H9 (cell line): ENCODE data around the gene LRP1-AS. TPM values are rescaled to one million over a fixed set of nuclear protein-coding genes. Genes with fewer than 3 reads are reported as not detected.

Experiments
- DNase-seq: peaks from one replicate; pipeline ENCODE4 v3.0.0-alpha.2; 2017
- H2AFZ ChIP-seq: one replicate; pipeline ENCODE4 v1.6.1; 2013; ENCODE audit warnings: mild to moderate bottlenecking, low read length, control low read depth, moderate library complexity
- H2AK5ac ChIP-seq: 2 replicates; pipeline ENCODE4 v1.6.1; 2013; ENCODE audit warnings: low read length, control low read depth, mixed read lengths; ENCODE audit not compliant: insufficient read length
- H2BK120ac ChIP-seq: one replicate; pipeline ENCODE4 v1.6.1; 2013; ENCODE audit warnings: low read depth, mild to moderate bottlenecking, low read length, control low read depth, inconsistent platforms; ENCODE audit not compliant: poor library complexity, severe bottlenecking
- H2BK12ac ChIP-seq: 2 replicates; pipeline ENCODE4 v1.6.1; 2013; ENCODE audit warnings: low read length, control low read depth, mixed read lengths, low read depth; ENCODE audit not compliant: insufficient read length
- H2BK15ac ChIP-seq: 2 replicates; pipeline ENCODE4 v1.6.1; 2013; ENCODE audit warnings: low read depth, low read length, control low read depth
- H2BK20ac ChIP-seq: one replicate; pipeline ENCODE4 v1.6.1; 2013; ENCODE audit warnings: low read depth, mild to moderate bottlenecking, low read length, control low read depth, inconsistent platforms; ENCODE audit not compliant: poor library complexity, severe bottlenecking
- H2BK5ac ChIP-seq: 2 replicates; pipeline ENCODE4 v1.6.1; 2013; ENCODE audit warnings: low read length, control low read depth, mixed read lengths; ENCODE audit not compliant: insufficient read length
- H3K14ac ChIP-seq: 2 replicates; pipeline ENCODE4 v1.6.1; 2013; ENCODE audit warnings: low read length, control low read depth; ENCODE audit not compliant: insufficient read depth
- H3K18ac ChIP-seq: 2 replicates; pipeline ENCODE4 v1.6.1; 2013; ENCODE audit warnings: low read depth, mild to moderate bottlenecking, mixed read lengths, low read length, control low read depth; ENCODE audit not compliant: insufficient read length
- H3K23ac ChIP-seq: 2 replicates; pipeline ENCODE4 v1.6.1; 2013; ENCODE audit warnings: low read length, control low read depth, mixed read lengths, low read depth; ENCODE audit not compliant: insufficient read length
- H3K23me2 ChIP-seq: 2 replicates; pipeline ENCODE4 v1.6.1; 2013; ENCODE audit warnings: low read depth, mild to moderate bottlenecking, mixed read lengths, low read length, control low read depth; ENCODE audit not compliant: insufficient read length, poor library complexity, severe bottlenecking
- H3K27ac ChIP-seq: 2 replicates; pipeline ENCODE4 v1.5.1; 2013; ENCODE audit warnings: low read length, control low read depth, mixed read lengths, low read depth; ENCODE audit not compliant: insufficient read length
- H3K27me3 ChIP-seq: 2 replicates; pipeline ENCODE4 v1.6.1; 2013; ENCODE audit warnings: low read length, control low read depth, inconsistent platforms; ENCODE audit not compliant: insufficient read depth
- H3K4ac ChIP-seq: 2 replicates; pipeline ENCODE4 v1.6.1; 2013; ENCODE audit warnings: low read depth, mild to moderate bottlenecking, control low read depth, inconsistent platforms, low read length, moderate library complexity
- H3K4me1 ChIP-seq: 2 replicates; pipeline ENCODE4 v1.6.1; 2013; ENCODE audit warnings: low read length, control low read depth, inconsistent platforms; ENCODE audit not compliant: insufficient read depth
- H3K4me2 ChIP-seq: 2 replicates; pipeline ENCODE4 v1.6.1; 2013; ENCODE audit warnings: low read length, control low read depth, mixed read lengths; ENCODE audit not compliant: insufficient read length, insufficient read depth
- H3K56ac ChIP-seq: 2 replicates; pipeline ENCODE4 v1.6.1; 2013; ENCODE audit warnings: low read depth, mild to moderate bottlenecking, mixed read lengths, low read length, control low read depth; ENCODE audit not compliant: insufficient read length
- H3K79me1 ChIP-seq: 2 replicates; pipeline ENCODE4 v1.6.1; 2013; ENCODE audit warnings: low read depth, mild to moderate bottlenecking, moderate library complexity, low read length, control low read depth, inconsistent platforms; ENCODE audit not compliant: insufficient read depth, poor library complexity, severe bottlenecking
- H3K79me2 ChIP-seq: 2 replicates; pipeline ENCODE4 v1.6.1; 2013; ENCODE audit warnings: low read length, control low read depth, inconsistent platforms; ENCODE audit not compliant: insufficient read depth
- H3K9ac ChIP-seq: 2 replicates; pipeline ENCODE4 v1.6.1; 2013; ENCODE audit warnings: low read length, control low read depth, mixed read lengths; ENCODE audit not compliant: insufficient read length; ENCODE audit errors: extremely low read depth
- H3K9me3 ChIP-seq: one replicate; pipeline ENCODE4 v1.6.1; 2013; ENCODE audit warnings: low read depth, low read length, inconsistent platforms; ENCODE audit not compliant: control insufficient read depth
- H3T11ph ChIP-seq: one replicate; pipeline ENCODE4 v1.6.1; 2013; ENCODE audit warnings: mild to moderate bottlenecking, low read length, control low read depth, inconsistent platforms
- H4K20me1 ChIP-seq: one replicate; pipeline ENCODE4 v1.6.1; 2013; ENCODE audit not compliant: control insufficient read depth, insufficient read length, insufficient read depth
- H4K5ac ChIP-seq: 2 replicates; pipeline ENCODE4 v1.6.1; 2013; ENCODE audit warnings: low read depth, mild to moderate bottlenecking, mixed read lengths, low read length, control low read depth; ENCODE audit not compliant: insufficient read length
- H4K8ac ChIP-seq: replicated peaks from 2 replicates; pipeline ENCODE4 v1.6.1; 2013; ENCODE audit warnings: low read length, control low read depth, mixed read lengths, low read depth; ENCODE audit not compliant: insufficient read length
- H4K91ac ChIP-seq: 2 replicates; pipeline ENCODE4 v1.6.1; 2013; ENCODE audit warnings: low read depth, mild to moderate bottlenecking, moderate library complexity, mixed read lengths, low read length, control low read depth; ENCODE audit not compliant: insufficient read length
- H3K27ac Mint-ChIP-seq, 3 experiments: 2 replicates in 2 of 3; 3 replicates in 1 of 3; pipeline ENCODE4 v1.8.0; 2020 to 2021; ENCODE audit warnings: mixed read lengths in 3 of 3, mild to moderate bottlenecking in 1 of 3, moderate library complexity in 1 of 3
- H3K27me3 Mint-ChIP-seq: 2 replicates; pipeline ENCODE4 v1.8.0; 2021; ENCODE audit warnings: low read depth, mild to moderate bottlenecking, moderate library complexity, mixed read lengths
- H3K36me3 Mint-ChIP-seq, 3 experiments: 2 replicates in 2 of 3; 3 replicates in 1 of 3; pipeline ENCODE4 v1.8.0; 2020 to 2021; ENCODE audit warnings: low read depth in 3 of 3, mixed read lengths in 3 of 3; ENCODE audit not compliant: insufficient read depth in 1 of 3
- H3K4me1 Mint-ChIP-seq, 2 experiments: 2 replicates each; pipeline ENCODE4 v1.8.0; 2020; ENCODE audit warnings: mixed read lengths in 2 of 2
- H3K4me3 Mint-ChIP-seq, 2 experiments: 2 replicates in 1 of 2; 3 replicates in 1 of 2; pipeline ENCODE4 v1.8.0; 2020 to 2021; ENCODE audit warnings: mild to moderate bottlenecking in 2 of 2, mixed read lengths in 2 of 2, moderate library complexity in 1 of 2
- H3K9me3 Mint-ChIP-seq, 2 experiments: 2 replicates in 1 of 2; 3 replicates in 1 of 2; pipeline ENCODE4 v1.8.0; 2020; ENCODE audit warnings: mild to moderate bottlenecking in 2 of 2, mixed read lengths in 2 of 2, moderate library complexity in 1 of 2
- WGBS: extraction: QIAGEN DNeasy Blood & Tissue Kit; methylation state at CpG from one replicate; pipeline ENCODE4 v1.1.7; 2013; ENCODE audit warnings: missing lambda C conversion rate, low lambda C conversion rate, mixed read lengths; ENCODE audit not compliant: insufficient read length; ENCODE audit errors: extremely low coverage; 5-methylcytosine and 5-hydroxymethylcytosine counted together
- total RNA-seq: library from RNA; stranded (reverse); gene quantifications from 2 replicates; pipeline ENCODE4 v1.2.1, GENCODE V29; 2021
- TF ChIP-seq, protein P1 (sequence below): fragments of 200-600 bp; sonication (generic); conservative IDR thresholded peaks from 3 replicates; pipeline ENCODE4 v1.8.0; 2021; ENCODE audit warnings: antibody characterized with exemption, mild to moderate bottlenecking

The LRP1-AS gene
- total RNA-seq, 1 experiment from 2014 or later, result not detected

- Histone ChIP-seq H3K4ac (no peak overlapping the region; the same call in 1 of the 2 replicates), H2AK5ac (no peak overlapping the region), H4K91ac (no peak overlapping the region), H3K4me2 (peak overlapping the region; percentile 47), H4K8ac (no peak overlapping the region), H3K27me3 (no peaks in the 10 kb centered on the region), H3K79me2 (no peaks in the 10 kb centered on the region), H3K56ac (no peak overlapping the region), H3K23me2 (peaks cover 11% of the 10 kb centered on the region), H3K14ac (peak overlapping the region; percentile 41; the same call in 1 of the 2 replicates), H3K4me1 (no peaks in the 10 kb centered on the region; the same call in 1 of the 2 replicates), H2BK5ac (no peak overlapping the region), H3T11ph (no peak overlapping the region), H4K20me1 (no peaks in the 10 kb centered on the region), H3K18ac (peak overlapping the region; percentile 75), H3K9ac (peak overlapping the region; percentile 27), H3K9me3 (no peaks in the 10 kb centered on the region), H2BK12ac (no peak overlapping the region), H3K23ac (no peak overlapping the region), H2BK20ac (no peak overlapping the region), H4K5ac (no peak overlapping the region), H3K79me1 (no peaks in the 10 kb centered on the region), H2BK120ac (no peak overlapping the region), H3K27ac (peak overlapping the region; percentile 9), H2BK15ac (no peak overlapping the region), H2AFZ (no peak overlapping the region)
- Mint-ChIP-seq H3K4me1 (peaks cover 29 to 44% of the 10 kb centered on the region in 2 experiments), H3K9me3 (no peaks in the 10 kb centered on the region; a peak in 1 of 5 replicates), H3K4me3 (peak overlapping the region; percentile 69 to 81), H3K27me3 (no peaks in the 10 kb centered on the region; the same call in 1 of the 2 replicates), H3K36me3 (peaks cover 2 to 27% (median 8%) of the 10 kb centered on the region in 3 experiments; a peak in 5 of 7 replicates), H3K27ac (peak overlapping the region; percentile 99)
- WGBS, result no CpG with 5 or more reads among the region's 28 CpGs
- TF ChIP-seq, protein P1, sequence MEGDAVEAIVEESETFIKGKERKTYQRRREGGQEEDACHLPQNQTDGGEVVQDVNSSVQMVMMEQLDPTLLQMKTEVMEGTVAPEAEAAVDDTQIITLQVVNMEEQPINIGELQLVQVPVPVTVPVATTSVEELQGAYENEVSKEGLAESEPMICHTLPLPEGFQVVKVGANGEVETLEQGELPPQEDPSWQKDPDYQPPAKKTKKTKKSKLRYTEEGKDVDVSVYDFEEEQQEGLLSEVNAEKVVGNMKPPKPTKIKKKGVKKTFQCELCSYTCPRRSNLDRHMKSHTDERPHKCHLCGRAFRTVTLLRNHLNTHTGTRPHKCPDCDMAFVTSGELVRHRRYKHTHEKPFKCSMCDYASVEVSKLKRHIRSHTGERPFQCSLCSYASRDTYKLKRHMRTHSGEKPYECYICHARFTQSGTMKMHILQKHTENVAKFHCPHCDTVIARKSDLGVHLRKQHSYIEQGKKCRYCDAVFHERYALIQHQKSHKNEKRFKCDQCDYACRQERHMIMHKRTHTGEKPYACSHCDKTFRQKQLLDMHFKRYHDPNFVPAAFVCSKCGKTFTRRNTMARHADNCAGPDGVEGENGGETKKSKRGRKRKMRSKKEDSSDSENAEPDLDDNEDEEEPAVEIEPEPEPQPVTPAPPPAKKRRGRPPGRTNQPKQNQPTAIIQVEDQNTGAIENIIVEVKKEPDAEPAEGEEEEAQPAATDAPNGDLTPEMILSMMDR, result peak; percentile 22; the same call in 1 of the 3 replicates
- peak; percentile 93 for DNase-seq
These were observed 37.1 kb downstream of the LRP1-AS start for GRCh38 chr12:57110104-57111030.
